Activated T-cell treated with anti-CD3 and anti-CD28 coated beads for 24 hours (primary cell): ENCODE data around the gene CPO.
"Not testable (repeated sequence)": the region's sequence is repeated elsewhere in the genome, so short reads cannot be mapped to it uniquely, and the experiment has no call there.

ENCODE experiments used
- DNase-seq: peaks from one replicate; pipeline ENCODE4 v3.0.0-alpha.2; 2020; ENCODE audit warnings: low read depth

Gene CPO

GRCh38 chr2:206939340-206939739 lies at the start of gene CPO:
TSS of gene CPO (plus strand) at chr2:206939518. CDS start at chr2:206939600, 82 bp downstream.
- DNase-seq: no peak

- DNase-seq: no peak
Observed at GRCh38 chr2:206890179-206890578, 49.1 kb upstream of the CPO start.

DNA sequence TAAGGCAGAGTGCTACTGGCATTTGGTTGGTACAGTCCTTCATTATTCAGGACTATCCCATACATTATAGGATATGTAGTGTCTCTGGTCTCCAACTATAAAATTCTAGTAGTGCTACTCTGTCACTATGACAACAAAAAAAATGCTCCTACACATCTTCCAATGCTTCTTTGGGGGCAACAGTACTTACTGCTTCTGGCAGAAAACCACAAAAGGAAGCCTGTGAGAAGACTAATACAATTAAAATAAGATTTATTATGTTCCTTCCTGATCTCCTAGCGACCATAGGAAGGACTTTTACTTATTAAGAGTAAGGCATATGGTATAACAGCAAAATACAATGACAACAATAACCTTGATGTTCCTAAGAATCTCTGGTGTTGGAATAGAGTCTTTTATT lies 48.4 kb upstream of the CPO start:
- DNase-seq: no peak

- no peak for DNase-seq
Observed at GRCh38 chr2:206915121-206915520, 24.2 kb upstream of the CPO start.

GRCh38 chr2:206918263-206918662 lies 21.1 kb upstream of the CPO start:
- DNase-seq: no peak

DNA sequence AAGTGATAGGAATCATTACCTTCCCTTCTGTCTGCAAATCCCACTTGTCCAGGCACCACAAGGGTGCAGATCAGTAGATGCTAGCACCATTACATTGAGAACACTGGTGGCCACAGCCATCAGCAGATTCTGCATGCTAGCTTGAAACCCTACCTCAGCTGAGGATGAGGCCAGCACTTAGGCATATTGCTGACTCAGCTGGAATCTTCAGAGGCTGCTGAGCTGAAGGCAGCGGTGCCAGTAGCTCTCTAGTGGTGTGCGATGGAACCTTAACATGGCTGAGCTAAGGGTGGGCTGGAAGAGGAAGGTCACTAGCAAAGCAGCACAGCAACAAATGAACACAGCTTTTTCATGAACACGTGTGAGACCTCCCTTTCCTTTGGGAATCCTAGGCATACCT lies 19.0 kb upstream of the CPO start:
- DNase-seq: no peak

DNA sequence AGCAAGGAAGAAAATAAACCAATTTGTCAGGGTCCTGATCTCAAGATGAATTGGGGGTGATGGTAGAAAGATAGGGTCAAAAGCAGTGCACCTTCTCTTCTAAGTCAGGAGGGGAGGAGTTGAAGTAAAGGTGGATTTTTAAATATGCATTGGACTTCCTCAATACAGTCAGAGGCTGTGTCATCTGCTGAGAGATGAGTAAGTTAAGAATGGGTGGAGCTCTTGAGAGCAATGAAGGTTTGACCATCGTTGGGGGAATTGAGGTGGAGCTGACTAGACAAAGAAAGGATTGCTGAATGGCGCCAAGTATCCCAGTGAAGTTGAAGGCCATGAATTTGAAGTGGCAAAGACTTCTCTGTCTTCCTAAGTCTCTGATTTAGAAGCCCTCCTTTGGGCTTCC lies 18.4 kb upstream of the CPO start:
- DNase-seq: no peak

DNA sequence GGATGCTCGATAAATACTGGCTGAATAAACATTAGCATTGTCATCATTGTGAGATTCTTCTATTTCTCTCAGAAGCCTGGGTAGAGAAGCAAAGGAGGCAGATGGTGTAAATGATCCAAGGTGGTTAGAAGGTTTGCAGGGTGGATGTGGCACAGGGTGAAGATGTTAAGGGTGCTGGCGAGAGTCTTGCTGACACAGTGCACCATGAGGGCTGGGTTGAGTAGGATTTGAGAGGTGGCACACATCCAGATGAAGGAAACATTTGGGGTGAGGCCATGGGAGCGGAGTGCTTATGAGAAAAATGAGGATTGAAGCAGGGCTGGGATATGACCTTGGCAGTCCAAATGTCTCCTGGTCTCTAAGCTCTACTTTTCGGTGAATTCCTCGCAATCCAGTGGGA lies 17.8 kb upstream of the CPO start:
- no peak for DNase-seq

- DNase-seq: no peak
Observed at GRCh38 chr2:206935991-206936842, 3.1 kb upstream of the CPO start.

DNA sequence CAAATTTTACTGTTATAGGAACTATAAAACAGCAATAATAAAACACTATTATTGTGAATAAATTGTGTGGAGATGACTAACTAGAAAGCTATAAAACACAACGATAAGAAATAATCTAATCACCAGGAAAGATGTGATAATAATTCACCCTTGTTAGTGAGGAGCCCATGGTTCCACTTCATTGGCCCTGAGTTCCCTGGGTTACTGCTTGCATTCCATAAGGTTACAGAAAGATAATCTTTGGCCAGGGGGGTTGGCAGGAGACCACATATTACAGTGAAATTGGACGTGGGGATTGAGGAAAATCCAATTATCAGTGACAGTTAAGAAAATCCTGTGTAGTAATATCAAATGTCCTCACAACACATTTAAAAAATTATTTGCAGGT lies 2.5 kb upstream of the CPO start:
- no peak for DNase-seq

GRCh38 chr2:206937555-206937954 lies 1.8 kb upstream of the CPO start:
- no peak for DNase-seq

- DNase-seq: no peak
Observed at GRCh38 chr2:206940546-206940945, 1.2 kb downstream of the CPO start.

DNA sequence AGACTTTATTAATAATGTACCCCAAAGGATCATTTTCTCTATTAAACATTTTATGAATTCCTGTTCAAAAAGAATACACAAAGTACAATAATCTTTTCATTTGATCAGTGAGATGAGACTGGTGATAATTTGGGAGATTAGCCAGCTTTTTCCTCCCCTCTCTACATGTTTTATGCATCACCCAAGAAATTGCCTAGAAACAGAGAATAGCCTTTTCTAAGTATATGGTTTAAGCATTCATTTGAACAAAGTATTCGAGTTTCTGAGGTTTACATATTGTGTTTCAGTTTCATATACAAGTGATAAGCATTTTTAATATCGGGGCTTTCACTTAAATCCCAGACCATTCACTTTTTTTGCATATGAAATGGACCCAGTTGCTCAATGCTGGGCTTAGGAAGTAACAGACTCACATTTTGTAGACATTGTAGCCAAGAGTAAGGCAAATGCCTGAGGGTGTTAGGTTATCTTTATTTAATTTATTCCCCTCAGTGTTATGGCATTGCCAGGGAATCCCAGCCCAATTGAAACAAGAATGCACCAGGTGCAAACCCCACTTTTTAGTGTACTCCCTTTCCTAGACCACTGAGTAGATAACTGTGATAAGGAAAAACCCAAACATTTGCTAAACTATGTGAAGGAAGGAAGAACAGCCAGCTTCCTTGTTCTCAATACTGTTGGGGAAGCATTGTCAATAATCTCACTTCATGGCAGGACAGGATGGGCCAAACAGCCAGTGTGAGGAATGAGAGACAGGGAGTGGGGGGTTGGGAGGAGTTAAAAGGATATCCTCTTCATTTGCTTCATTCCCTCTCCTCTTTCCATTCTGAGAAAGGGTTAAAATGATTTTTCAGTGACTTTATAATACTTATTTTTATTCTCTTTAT lies 3.5 kb downstream of the CPO start:
- no peak for DNase-seq

DNA sequence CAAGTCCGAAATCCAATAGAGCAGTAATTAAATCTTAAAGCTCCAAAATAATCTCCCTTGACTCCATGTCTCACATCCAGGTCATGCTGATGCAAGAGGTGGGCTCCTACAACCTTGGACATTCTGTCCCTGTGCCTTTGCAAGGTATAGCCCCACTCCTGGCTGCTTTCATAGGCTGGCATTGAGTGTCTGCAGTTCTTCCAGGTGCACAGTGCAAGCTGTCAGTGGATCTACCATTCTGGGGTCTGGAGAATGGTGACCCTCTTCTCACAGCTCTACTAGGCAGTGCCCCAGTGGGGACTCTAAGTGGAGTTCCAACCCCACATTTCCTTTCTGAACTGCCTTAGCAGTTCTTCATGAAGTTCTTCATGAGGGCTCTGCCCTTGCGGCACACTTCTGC lies 14.1 kb downstream of the CPO start:
- not testable (repeated sequence) for DNase-seq

DNA sequence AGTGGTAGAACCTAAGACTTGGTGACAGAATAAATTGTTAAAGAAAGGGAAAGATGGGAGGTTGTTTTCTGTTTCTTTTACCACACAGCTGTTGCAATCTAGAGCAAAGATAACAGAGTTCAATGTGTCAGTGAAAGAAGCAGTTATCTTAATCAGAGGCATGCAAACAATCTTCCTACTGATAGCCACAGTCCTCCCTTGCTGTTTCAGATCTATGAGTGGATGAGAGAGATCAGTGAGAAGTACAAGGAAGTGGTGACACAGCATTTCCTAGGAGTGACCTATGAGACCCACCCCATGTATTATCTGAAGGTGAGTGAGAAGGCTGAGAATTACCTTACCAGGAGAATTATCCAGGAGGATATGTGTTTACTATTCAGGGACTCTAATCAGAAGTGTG lies 15.9 kb downstream of the CPO start:
- no peak for DNase-seq

- no peak for DNase-seq
Observed at GRCh38 chr2:206958261-206958660, 18.9 kb downstream of the CPO start.

- no peak for DNase-seq
Observed at GRCh38 chr2:206962966-206963365, 23.6 kb downstream of the CPO start.

GRCh38 chr2:206968134-206969086 lies 29.1 kb downstream of the CPO start:
- DNase-seq: no peak

GRCh38 chr2:206969192-206969591 lies 29.9 kb downstream of the CPO start:
- DNase-seq: no peak

DNA sequence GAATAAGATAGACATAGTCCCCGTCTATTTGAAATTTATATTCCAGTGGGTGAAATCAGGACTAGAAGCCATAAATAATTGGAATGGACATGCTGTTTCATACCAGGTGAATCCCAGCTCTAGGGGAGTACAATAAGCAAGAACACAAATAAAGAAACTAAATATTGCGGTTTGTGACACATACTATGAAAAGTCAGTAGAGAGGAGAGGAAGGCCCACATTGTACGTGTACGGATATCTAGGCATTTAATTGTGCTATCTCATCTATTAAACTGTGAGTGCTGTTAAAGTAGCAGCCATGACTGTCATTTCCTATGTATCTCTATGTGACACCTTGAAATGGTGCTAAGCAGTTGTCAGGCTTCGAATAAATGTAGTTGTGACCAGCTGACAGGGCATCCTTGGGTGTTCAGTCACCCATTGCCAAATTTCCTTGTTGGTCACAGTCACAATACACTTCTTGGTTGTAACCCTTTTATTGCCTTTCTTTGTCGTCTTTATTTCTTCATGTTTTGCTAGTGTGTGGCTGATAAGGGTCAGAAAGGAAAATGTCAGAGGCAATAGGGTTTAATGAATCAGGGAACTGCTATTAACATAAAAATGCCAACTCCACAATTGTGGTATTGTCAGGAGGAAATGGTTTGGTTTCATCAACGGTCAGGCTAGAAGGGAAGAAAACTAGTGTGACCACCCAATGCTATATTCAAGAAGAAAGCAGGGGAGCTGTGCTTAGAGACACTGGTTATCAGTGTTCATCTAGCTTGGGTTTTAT lies 31.5 kb downstream of the CPO start:
- no peak for DNase-seq

- DNase-seq: no peak
Observed at GRCh38 chr2:206971805-206972204, 32.5 kb downstream of the CPO start.
